ENCODE data around the gene CD81.

Gene CD81

GRCh38 chr11:2343502-2343901 is 33.6 kb upstream of the CD81 start:
- Histone ChIP-seq H3F3A (ENCODE audit: low read depth) (no peaks in the 10 kb centered on the region), H4K20me1 (ENCODE audit: insufficient read depth, low read length, poor library complexity, severe bottlenecking) (no peaks in the 10 kb centered on the region), H3K27me3 (ENCODE audit: insufficient read depth, low read length, poor library complexity, severe bottlenecking) (no peaks in the 10 kb centered on the region), H3K9me3 (ENCODE audit: insufficient read depth, low read depth, low read length) (no peaks in the 10 kb centered on the region), H3K9ac (ENCODE audit: low read depth, low read length, poor library complexity, severe bottlenecking) (no peak overlapping the region), H3K9me2 (replicated peaks; ENCODE audit: low read depth, low read length) (no peaks in the 10 kb centered on the region), H3K4me1 (ENCODE audit: insufficient read depth, low read length, poor library complexity, severe bottlenecking) (no peaks in the 10 kb centered on the region), H2AFZ (ENCODE audit: low read length) (no peak overlapping the region), H3K79me2 (ENCODE audit: insufficient read depth, low read length) (no peaks in the 10 kb centered on the region), H3K4me3 (ENCODE audit: low read length, poor library complexity, severe bottlenecking) (no peak overlapping the region), H3K4me2 (ENCODE audit: low read depth, low read length, poor library complexity, severe bottlenecking) (no peak overlapping the region), H3K36me3 (ENCODE audit: insufficient read depth, low read length) (no peaks in the 10 kb centered on the region)
- no peak for TF ChIP-seq CTCF (conservative IDR thresholded peaks at IDR 0.05; ENCODE audit: low read length)
- no peak for TF ChIP-seq EZH2phosphoT487 (IDR thresholded peaks at IDR 0.05; ENCODE audit: borderline replicate concordance)

- Histone ChIP-seq H3K79me2 (ENCODE audit: insufficient read depth, low read length) (no peaks in the 10 kb centered on the region), H3K9me2 (replicated peaks; ENCODE audit: low read depth, low read length) (no peaks in the 10 kb centered on the region), H3K27me3 (ENCODE audit: insufficient read depth, low read length, poor library complexity, severe bottlenecking) (no peaks in the 10 kb centered on the region), H3F3A (ENCODE audit: low read depth) (no peaks in the 10 kb centered on the region), H3K9me3 (ENCODE audit: insufficient read depth, low read depth, low read length) (no peaks in the 10 kb centered on the region; the same call in 1 of the 2 replicates), H3K4me1 (ENCODE audit: insufficient read depth, low read length, poor library complexity, severe bottlenecking) (no peaks in the 10 kb centered on the region), H3K4me2 (ENCODE audit: low read depth, low read length, poor library complexity, severe bottlenecking) (no peak overlapping the region), H2AFZ (ENCODE audit: low read length) (no peak overlapping the region), H4K20me1 (ENCODE audit: insufficient read depth, low read length, poor library complexity, severe bottlenecking) (no peaks in the 10 kb centered on the region), H3K9ac (ENCODE audit: low read depth, low read length, poor library complexity, severe bottlenecking) (no peak overlapping the region), H3K36me3 (ENCODE audit: insufficient read depth, low read length) (no peaks in the 10 kb centered on the region), H3K4me3 (ENCODE audit: low read length, poor library complexity, severe bottlenecking) (no peak overlapping the region)
- TF ChIP-seq CTCF (conservative IDR thresholded peaks at IDR 0.05; ENCODE audit: low read length): no peak
- TF ChIP-seq EZH2phosphoT487 (IDR thresholded peaks at IDR 0.05; ENCODE audit: borderline replicate concordance): no peak
Observed at GRCh38 chr11:2345050-2345449, 32.1 kb upstream of the CD81 start.

GRCh38 chr11:2346014-2346413 is 31.1 kb upstream of the CD81 start:
- Histone ChIP-seq H3K4me3 (ENCODE audit: low read length, poor library complexity, severe bottlenecking) (no peak overlapping the region), H2AFZ (ENCODE audit: low read length) (no peak overlapping the region), H3K9ac (ENCODE audit: low read depth, low read length, poor library complexity, severe bottlenecking) (no peak overlapping the region), H3K9me2 (replicated peaks; ENCODE audit: low read depth, low read length) (no peaks in the 10 kb centered on the region), H3K27me3 (ENCODE audit: insufficient read depth, low read length, poor library complexity, severe bottlenecking) (no peaks in the 10 kb centered on the region), H3K4me1 (ENCODE audit: insufficient read depth, low read length, poor library complexity, severe bottlenecking) (no peaks in the 10 kb centered on the region), H3K36me3 (ENCODE audit: insufficient read depth, low read length) (no peaks in the 10 kb centered on the region), H3K9me3 (ENCODE audit: insufficient read depth, low read depth, low read length) (no peaks in the 10 kb centered on the region; the same call in 1 of the 2 replicates), H3F3A (ENCODE audit: low read depth) (no peaks in the 10 kb centered on the region), H3K4me2 (ENCODE audit: low read depth, low read length, poor library complexity, severe bottlenecking) (no peak overlapping the region), H4K20me1 (ENCODE audit: insufficient read depth, low read length, poor library complexity, severe bottlenecking) (no peaks in the 10 kb centered on the region), H3K79me2 (ENCODE audit: insufficient read depth, low read length) (no peaks in the 10 kb centered on the region)
- TF ChIP-seq EZH2phosphoT487 (IDR thresholded peaks at IDR 0.05; ENCODE audit: borderline replicate concordance): no peak
- TF ChIP-seq CTCF (conservative IDR thresholded peaks at IDR 0.05; ENCODE audit: low read length): no peak

Data from Loucy (cell line).